Urothelium cell line (cell line): ENCODE results near the gene ST8SIA4.
A peak's percentile ranks its signal among the peaks of the same experiment; 100 is the strongest.

Source experiments
- DNase-seq: peaks from one replicate; pipeline ENCODE4 v3.0.0; 2011; ENCODE audit warnings: low spot score, mixed read lengths
- FAIRE-seq: peaks from 2 replicates; lab custom pipeline; 2011; peaks lifted over from hg19 to GRCh38; lab: Jason Lieb, UNC

The ST8SIA4 gene

DNA sequence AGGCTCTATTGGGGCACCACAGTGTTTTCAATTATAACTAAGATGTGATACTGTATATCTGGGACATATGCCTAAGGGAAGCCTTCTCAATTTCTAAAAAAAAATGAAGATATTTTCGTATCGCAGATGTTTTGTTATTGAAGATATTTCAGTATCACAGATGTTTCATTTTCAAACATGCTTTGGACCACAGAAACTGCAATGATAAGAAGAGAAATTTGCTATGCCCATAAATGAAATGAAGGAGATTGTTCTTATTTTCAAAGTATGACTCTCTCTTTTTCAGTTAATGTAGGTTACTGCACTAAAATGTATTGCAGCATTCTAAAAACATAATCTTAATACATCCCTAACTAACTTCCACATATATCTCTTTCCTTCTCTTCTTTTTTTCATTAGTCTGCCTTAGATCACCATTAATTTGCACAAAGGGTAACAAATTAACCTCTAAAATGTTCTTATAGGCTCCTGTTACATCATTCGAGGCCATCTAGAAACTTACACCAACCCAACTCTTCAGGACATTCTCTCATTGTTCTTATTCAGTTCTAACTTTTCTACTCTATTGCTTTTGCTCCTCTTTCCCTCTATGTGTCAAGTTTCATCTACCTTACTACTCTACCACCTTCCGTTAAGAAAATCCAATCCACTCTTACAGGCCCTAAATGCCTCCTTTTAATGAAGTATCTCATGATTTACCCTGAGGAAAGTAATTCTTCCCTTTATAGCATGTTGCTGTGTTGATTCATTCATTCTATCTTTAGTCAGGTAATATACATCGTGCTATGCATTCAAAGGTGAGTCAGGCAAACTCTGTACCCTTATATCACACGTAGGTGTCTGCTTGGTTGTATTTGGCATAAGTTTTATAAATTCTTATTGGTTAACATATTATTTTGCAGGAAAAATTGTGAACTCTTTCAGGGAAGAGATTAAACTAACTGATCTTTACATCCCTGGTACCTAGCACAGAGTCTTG, 70.5 kb downstream of the ST8SIA4 start:
- FAIRE-seq (no peak), DNase-seq (no peak)

DNA sequence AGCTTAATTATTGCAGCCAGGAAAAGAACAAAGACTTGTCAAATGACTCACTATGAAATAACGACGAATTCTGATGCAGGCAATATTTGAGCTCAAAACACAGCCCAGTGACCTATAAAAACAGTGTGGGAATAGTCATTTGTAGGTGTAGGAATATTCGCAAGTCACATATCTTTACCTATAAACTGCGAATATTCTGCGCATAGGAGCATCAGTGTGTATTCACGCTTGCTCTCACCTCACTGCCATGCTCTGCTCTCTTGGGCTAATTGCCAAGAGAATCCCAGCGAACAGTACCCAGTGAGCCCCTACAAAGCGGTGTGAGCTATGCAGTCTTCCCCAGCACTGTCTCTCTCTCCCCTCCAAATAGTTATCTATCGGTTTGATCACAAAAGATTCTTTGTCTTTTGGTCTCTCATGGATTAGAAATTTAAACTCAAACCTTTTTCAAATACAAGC, 74.2 kb downstream of the ST8SIA4 start:
- FAIRE-seq (no peak), DNase-seq (no peak)

DNA sequence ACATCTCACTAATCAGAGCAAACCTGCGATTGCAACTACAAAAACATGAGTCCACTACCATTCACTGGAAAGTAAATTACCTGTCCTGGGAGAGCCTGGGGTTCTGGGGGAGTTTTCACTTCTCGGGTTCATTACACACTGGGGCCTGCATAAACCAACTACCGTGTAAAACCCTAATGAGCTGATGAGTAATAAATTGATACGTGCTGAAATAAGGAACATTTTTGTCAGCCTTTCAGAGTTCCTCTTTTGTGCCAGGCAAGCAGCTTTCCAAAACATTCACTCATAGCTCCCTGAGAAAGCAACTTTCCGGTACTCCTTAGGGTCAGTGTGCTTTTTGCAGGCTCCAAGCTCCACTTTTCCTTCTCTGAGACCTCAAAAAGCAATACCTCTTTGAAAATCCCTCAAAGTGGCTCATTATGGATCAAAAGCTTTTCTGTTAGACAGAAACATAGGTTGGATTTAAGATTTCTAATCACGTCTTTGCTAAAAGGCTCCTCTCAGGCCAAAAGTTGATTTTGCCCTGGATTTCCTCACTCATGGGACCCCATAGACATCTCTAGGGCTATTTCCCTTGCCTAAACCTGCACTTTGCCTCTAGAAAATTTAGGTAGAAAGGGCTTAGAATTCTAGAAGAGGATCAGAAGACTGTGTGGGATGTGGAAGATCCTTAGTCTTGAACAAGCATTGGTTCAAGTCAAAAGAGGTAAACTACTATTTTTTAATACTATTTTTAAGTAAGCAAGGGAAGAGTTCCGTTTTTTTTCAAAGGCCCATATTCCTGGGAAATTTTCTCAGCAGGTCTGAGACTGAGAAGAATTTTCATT, 74.8 kb downstream of the ST8SIA4 start:
- FAIRE-seq: no peak
- DNase-seq: no peak

DNA sequence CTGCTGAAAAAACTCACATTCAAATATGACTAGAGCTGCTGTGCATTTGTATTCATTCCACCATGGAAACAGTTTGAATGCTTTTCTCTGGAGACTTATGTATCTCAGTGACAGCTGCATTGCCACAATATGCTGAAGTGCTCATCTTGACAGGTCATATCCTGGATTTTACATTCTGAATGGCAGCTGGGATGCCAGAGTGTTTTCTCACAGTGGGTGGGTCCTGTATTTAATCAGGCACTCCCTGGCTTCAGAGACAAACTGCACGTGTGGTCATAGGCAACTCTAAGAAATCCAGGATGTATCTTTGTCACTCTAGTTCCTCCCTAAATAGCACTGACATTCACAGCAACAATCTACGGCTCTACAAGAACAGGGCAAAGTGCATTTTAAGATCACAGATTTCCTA, 75.6 kb downstream of the ST8SIA4 start:
- FAIRE-seq: no peak
- peak; percentile 2 for DNase-seq

DNA sequence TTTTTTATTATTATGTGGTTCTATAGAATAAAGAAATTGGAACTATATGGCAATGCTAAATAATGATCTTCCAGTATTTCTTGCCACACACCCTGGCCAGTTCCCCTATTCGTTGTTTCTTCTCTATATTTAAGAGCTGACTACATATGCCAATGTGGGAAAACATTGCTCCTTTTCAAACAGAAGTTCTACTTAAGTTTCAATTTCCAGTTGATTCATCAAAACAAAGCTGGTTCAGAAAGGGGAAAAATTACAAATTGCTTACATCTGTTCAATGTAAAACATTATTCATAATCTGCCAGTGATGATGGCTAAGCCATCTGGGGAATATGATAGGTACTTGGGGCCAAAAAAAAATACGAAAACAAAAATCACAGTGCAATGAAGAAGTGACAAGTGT, 76.9 kb downstream of the ST8SIA4 start:
- DNase-seq (no peak), FAIRE-seq (no peak)

DNA sequence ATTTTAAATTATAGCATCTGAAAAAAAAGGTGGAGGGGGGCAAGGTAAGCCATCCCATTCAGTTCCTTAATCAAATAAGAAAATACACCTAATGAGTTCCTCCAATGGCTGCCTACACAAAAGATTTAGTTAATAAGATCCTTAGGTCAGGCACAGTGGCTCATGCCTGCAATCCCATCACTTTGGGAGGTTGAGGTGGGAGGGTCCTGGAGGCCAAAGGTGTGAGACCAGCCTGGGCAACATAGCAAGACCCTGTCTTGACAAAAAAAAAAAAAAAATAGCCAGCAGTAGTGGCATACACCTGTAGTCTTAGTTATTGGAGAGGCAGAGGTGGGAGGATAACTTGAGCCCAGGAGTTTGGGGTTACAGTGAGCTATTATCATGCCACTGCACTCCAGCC, 78.4 kb downstream of the ST8SIA4 start:
- no peak for FAIRE-seq
- no peak for DNase-seq

DNA sequence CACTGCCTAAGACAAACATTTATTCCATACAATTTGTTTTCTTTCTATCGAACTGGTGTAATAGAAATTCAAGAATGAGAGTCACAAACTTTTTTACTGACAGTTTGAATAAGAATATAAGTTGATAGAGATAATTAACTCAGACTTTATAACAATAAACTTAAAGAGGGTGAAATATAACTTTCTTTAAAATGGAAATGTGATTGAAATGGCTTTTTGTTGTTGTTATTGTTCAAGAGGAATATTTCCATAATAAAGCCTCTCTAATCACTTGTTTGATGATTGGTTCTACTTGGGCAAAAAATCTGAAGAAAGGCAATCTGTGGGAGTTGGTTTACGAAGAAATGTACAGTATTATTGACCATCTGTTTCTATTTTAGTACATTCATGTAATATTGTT, 79.3 kb downstream of the ST8SIA4 start:
- FAIRE-seq (no peak), DNase-seq (no peak)

DNA sequence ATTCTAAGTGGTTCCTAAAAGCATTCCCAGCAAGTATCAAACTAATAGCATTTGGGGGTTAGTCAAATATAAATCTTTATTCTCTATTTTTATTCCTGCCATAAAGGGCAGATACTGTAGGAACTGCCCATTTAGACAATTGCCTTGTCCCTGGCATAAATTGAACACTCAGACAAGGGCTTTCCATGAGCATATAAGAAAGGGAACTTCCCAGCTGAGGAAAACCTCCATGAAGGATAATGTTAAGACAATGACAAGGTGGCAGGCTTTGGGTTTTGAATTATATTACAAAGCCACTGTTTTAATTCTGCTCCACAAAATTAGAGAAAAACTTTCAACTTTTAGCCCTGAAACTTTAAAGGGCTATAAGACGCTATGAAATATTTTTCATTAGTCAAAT, 81.3 kb downstream of the ST8SIA4 start:
- DNase-seq (no peak), FAIRE-seq (no peak)

DNA sequence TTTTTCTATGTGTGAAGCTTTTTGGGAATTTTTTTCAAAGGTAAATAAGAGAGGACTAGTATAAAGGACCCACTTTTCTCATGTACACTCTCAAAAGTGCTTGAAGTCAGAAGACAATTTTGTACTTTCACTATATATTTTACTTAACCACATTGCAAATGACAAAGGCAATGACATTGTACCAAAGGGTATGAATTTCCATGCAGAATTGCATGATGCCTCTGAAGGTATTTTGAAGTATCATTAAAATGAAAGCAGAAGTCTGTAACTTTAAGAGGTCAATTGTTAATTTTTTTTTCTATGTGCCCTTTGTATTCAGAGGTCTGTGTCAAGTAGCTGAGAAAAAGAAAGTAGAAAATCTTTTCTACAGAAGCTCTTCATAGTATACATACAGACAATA, 84.7 kb downstream of the ST8SIA4 start:
- FAIRE-seq (no peak), DNase-seq (no peak)

DNA sequence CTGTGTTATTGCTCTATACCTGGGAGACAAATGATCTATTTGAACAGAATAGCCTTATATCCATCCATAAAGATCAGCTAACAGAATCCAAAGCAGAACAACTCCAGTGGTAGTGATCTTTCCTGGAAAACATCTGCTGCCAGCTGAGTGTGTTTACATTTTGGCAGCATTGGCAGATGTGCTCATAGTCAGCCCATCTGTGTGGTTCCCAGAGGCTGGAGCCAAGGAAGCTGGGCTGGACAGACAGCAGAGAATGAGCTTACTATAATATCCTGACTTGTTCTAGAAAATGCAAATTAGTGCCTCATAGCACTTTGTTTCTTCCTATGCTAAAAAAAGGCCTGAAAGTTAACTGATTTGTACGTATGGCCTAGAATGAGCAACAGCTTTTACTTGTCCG, 99.7 kb downstream of the ST8SIA4 start:
- DNase-seq (no peak), FAIRE-seq (no peak)

DNA sequence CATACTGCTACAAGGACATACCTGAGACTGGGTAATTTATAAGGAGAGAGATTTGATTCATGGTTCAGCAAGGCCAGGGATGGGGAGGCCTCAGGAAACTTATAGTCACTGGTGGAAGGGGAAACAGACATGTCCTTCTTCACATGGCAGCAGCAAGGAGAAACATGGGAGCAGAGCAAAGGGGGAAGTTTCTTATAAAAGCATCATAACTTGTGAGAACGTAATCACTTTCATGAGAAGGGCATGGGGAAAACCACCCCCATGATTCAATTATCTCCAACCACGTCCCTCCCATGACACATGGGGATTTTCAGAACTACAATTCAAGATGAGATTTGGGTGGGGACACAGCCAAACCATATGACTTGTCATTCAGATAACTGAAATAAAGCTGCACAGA, 100.9 kb downstream of the ST8SIA4 start:
- DNase-seq (no peak), FAIRE-seq (no peak)

DNA sequence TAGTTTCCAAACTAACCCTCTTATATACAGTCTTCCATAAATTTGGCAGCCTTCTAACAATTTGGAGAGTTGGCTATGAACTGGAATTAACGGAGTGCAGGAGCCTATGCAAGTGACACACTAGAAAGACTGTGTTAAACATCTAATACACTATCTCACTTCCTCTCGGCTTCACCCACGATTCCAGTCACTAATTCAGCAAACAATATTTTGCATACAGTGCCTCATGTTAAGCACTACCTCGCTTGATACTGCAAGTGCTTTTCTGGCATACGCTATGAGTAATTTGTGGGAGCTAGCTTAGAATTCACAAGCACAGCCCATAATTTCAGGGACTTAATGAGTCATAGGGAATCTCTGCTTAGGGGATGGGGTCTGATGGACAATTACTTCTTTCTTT, 102.5 kb downstream of the ST8SIA4 start:
- no peak for DNase-seq
- FAIRE-seq: no peak

DNA sequence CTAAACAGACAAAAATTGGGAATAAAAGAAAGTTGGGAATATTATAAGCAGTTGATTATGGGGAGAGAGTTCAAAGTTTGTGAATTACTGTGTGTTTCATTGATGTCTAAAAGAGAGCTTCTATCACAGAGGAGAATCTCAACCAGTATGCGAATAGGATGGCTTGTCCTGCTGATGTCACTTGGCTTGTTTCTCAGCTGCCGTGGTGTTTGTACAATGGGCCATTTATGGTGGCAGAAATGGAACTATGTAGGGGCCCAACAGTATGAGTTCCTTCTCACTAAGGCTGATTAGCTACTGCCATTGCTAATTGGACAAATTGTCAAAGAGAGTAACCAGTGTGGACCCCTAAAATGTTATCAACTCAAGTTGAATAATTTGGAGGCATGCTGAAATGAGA, 103.9 kb downstream of the ST8SIA4 start:
- FAIRE-seq (no peak), DNase-seq (no peak)

DNA sequence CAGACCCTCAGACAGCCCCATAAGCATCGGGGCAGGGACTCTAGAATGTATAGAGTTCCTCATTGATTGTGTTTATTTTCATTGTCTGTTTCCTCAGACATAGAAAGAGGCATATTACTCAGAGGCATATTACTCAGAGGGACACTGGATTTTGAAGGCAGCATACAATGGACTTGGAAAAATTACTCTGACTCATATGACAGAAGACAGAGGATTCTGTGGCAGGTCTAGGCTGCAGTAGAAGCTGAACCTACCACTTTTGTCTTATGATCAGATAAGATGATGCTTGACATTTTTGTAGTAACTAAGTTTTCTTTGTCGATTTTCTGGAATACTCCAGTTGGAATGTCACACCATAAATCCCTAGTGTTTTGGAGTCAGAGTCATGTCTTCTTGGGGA, 105.2 kb downstream of the ST8SIA4 start:
- no peak for DNase-seq
- no peak for FAIRE-seq

DNA sequence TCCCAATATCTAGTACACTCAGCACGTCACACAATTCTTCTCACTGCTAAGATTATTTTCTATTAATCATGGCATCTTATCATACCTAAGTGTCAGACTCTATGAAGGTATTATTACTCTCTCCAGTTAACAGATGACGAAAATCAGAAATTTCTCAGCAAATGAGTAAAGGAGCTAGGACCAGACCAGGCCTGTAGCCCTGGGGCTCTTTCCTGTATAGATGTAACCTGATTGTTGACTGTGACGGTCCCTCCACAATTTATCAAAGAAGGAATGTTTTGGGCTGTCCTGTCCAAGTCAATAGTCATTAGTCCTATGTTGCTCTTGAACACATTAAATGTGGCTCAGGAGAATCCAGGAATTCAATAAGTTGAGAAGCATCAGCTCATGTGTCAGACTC, 106.2 kb downstream of the ST8SIA4 start:
- FAIRE-seq: no peak
- no peak for DNase-seq

DNA sequence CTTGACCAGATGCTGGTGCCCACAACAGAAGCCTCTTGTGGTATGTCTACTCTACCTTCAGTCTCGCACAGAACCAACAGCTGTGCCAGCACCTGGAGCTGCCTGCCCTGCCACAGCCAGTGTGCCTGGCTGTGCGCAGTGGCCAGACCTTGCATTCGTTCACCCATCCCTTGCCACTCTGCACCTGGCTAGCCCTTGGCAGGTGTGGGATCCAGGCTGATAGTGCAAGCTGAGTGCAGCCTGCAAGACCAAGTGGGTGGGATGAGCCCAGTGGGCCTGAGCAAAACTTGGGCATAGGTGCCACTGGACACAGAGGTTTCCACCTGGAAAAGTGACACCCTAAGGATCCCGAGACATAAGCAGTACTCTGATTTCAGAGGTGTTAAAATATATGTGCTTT, 108.2 kb downstream of the ST8SIA4 start:
- FAIRE-seq (no peak), DNase-seq (no peak)

DNA sequence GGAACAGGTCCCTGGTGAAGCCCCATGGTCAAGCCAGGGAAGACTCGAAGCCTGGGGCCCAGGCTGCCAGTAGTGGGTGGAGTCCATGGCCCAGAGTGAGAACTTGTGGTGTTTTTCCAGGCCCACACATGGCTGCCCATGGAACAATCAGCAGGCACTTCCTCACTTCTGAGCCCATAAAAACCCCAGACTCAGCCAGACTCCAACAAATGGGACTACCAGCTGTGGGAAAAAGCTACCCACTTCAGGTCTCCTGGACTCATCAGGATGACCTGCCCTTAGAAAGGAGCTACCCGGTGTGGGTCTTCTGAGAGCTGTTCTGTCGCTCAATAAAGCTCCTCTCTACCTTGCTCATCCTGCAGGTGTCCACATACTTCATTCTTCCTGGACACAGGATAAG, 108.9 kb downstream of the ST8SIA4 start:
- FAIRE-seq: no peak
- DNase-seq: no peak

DNA sequence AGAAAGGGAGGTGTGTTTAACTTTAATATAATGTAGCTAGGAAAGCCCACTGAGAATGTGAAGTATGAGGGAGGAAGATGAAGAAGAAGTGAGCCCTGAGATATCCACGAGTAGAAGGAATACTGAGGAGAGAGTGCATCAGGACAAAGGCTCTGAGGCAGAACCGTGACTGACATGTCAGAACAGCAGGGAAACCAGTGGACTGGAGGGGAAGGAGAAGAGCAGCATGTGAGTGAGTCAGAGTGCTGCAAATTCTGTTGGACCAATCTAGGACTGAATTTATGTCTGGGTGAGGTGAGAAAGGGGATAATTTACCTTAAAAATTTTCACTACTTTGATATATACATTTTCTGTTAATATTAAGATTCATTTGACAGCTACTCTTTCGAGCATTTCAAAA, 110.3 kb downstream of the ST8SIA4 start:
- no peak for DNase-seq
- no peak for FAIRE-seq

DNA sequence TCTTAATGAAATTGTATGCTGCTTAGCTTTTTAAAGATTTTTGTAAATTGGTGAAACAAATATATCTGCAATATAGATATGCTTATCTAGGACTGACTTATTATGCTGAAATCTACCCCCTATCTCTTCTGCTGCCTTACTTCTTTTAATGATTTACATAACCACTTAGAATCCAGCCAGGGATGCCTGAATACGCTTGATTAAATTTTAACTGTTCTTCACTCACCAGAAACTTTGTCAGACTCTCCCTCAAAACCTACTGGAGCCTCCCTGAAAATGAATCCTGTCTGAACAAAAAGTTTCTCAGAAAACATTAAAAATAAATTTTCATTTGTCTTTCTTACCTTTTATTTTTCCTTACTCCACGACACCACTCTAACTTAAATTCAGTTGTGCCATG, 111.7 kb downstream of the ST8SIA4 start:
- no peak for DNase-seq
- no peak for FAIRE-seq

DNA sequence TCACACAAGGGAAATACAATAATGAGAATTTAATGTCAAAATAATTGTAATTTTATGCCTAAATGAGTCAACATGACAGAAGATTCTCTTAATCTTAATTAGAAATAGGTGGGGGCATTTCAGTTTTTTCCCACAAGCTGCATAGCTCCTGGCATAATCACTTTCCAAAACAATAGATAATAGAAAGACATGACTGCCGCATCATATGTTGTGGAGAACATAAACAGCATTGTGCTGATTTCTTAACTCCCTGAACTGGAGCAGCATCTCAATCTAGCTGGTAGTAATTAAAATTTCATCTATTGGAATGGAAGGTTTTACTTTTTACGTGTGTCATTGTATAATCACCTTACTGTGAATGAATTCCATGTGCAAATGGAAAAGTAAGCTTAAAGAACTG, 112.1 kb downstream of the ST8SIA4 start:
- no peak for DNase-seq
- FAIRE-seq: no peak

DNA sequence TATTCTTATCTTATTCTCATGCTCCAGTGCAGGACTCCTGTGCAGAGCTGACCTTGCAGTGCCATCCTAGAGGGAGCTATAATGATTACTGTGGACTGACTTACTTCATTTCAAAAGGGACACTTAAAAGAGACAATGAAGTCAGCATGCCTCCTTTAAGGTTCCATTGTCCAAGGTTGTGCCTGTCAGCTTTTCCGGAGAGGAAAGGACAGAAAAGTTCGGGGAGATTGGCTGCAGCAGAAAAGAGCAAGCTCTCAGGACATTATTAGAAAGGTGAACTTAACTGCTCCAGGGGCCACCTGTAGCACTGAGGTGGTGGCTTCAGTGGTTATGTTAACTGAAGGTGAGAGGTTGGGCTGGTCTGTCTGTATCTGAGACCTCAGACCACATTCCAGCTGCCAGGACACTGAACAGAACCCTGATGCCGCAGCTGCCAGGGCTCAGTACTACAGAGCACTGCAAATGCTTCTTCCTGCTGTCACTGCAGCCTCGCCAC, 112.9 kb downstream of the ST8SIA4 start:
- no peak for FAIRE-seq

DNA sequence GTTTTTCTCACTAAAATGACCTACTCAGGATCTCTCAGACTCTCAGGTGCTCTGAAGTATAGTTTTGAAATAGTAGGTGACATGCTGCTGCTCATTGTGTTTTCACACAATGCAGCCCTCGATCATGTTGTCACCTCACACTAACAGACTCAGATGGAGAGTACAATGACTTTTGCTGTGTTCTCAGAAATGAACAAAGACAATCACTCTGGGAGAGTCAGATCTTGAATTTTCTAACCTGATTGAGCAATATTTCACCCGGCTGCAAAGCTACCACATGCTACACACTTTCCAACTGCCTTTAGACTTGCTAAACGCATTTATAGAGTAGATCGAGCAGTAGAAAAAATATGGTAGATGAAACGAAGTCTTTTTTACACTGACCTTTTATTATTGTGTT, 113.4 kb downstream of the ST8SIA4 start:
- no peak for FAIRE-seq

More for the DNA sequence above, 112.9 kb downstream of the ST8SIA4 start:
- DNase-seq: no peak

More for the DNA sequence above, 113.4 kb downstream of the ST8SIA4 start:
- no peak for DNase-seq
